DND-41 (cell line): Measurements from ENCODE around the gene ITSN1.

Experiments used
- EZH2 ChIP-seq: IDR thresholded peaks from 3 replicates; pipeline ENCODE4 v1.6.1; 2012; ENCODE audit warnings: borderline replicate concordance, low read depth, mild to moderate bottlenecking, moderate library complexity, low read length, inconsistent platforms; ENCODE audit not compliant: severe bottlenecking
- TF ChIP-seq, protein P1 (sequence below): IDR thresholded peaks from 2 replicates; pipeline ENCODE4 v1.5.1; 2012; ENCODE audit warnings: borderline replicate concordance, low read length, moderate library complexity, mild to moderate bottlenecking; ENCODE audit not compliant: poor library complexity, severe bottlenecking; ENCODE audit errors: extremely low read depth

GRCh38 chr21:33700491-33700890, 58.2 kb downstream of the ITSN1 start:
- TF ChIP-seq, protein P1, sequence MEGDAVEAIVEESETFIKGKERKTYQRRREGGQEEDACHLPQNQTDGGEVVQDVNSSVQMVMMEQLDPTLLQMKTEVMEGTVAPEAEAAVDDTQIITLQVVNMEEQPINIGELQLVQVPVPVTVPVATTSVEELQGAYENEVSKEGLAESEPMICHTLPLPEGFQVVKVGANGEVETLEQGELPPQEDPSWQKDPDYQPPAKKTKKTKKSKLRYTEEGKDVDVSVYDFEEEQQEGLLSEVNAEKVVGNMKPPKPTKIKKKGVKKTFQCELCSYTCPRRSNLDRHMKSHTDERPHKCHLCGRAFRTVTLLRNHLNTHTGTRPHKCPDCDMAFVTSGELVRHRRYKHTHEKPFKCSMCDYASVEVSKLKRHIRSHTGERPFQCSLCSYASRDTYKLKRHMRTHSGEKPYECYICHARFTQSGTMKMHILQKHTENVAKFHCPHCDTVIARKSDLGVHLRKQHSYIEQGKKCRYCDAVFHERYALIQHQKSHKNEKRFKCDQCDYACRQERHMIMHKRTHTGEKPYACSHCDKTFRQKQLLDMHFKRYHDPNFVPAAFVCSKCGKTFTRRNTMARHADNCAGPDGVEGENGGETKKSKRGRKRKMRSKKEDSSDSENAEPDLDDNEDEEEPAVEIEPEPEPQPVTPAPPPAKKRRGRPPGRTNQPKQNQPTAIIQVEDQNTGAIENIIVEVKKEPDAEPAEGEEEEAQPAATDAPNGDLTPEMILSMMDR = no peak
- TF ChIP-seq EZH2 = no peak
